Activated B cell treated with CpG ODN at 0.5 μM for 24 hours (primary cell): ENCODE data around the gene DLGAP1. TPM values are rescaled to one million over a fixed set of nuclear protein-coding genes. Genes with fewer than 3 reads are reported as not detected.

Source experiments
- ATAC-seq: fragments of 200-7000 bp; cut with Tn5 transposase; one replicate; pipeline ENCODE4 v1.10.0; 2021; ENCODE audit warnings: low read depth, mild to moderate bottlenecking, moderate library complexity
- CTCF ChIA-PET: fragments of 350-600 bp; sonication (Branson Sonifier 250); formaldehyde crosslinking; loops from one replicate; lab custom pipeline; 2021; ENCODE audit warnings: antibody characterized with exemption; lab: Charles Lee
- POLR2A ChIA-PET: fragments of 350-600 bp; sonication (Branson Sonifier 250); formaldehyde crosslinking; loops from one replicate; lab custom pipeline; 2021; ENCODE audit warnings: antibody characterized with exemption; lab: Charles Lee
- DNase-seq: peaks from one replicate; pipeline ENCODE4 v3.0.0; 2022
- H3K27ac Mint-ChIP-seq: one replicate; pipeline ENCODE4 v1.8.0; 2020; ENCODE audit warnings: mixed read lengths
- H3K27me3 Mint-ChIP-seq: one replicate; pipeline ENCODE4 v1.8.0; 2021; ENCODE audit warnings: mixed read lengths
- H3K36me3 Mint-ChIP-seq: one replicate; pipeline ENCODE4 v1.8.0; 2021; ENCODE audit warnings: low read depth, mixed read lengths
- H3K4me1 Mint-ChIP-seq: one replicate; pipeline ENCODE4 v1.8.0; 2021; ENCODE audit warnings: mixed read lengths
- H3K4me3 Mint-ChIP-seq: one replicate; pipeline ENCODE4 v1.8.0; 2020; ENCODE audit warnings: mild to moderate bottlenecking, mixed read lengths
- H3K9me3 Mint-ChIP-seq: one replicate; pipeline ENCODE4 v1.8.0; 2020; ENCODE audit warnings: mixed read lengths
- intact Hi-C: fragments of 100-400 bp; cut with micrococcal nuclease; formaldehyde crosslinking; loops from one replicate; pipeline ENCODE4 v1.15.1; 2024
- total RNA-seq: library from RNA; stranded (reverse); gene quantifications from 2 replicates; pipeline ENCODE4 v1.2.3, GENCODE V29; 2022
- TF ChIP-seq, protein P1 (sequence below): fragments of 200-600 bp; IDR thresholded peaks from one replicate; pipeline ENCODE4 v1.8.0; 2022; ENCODE audit warnings: antibody characterized with exemption, mild to moderate bottlenecking

DLGAP1 gene
- total RNA-seq, 1 donor from 2014 or later: 0.18 TPM

DNA sequence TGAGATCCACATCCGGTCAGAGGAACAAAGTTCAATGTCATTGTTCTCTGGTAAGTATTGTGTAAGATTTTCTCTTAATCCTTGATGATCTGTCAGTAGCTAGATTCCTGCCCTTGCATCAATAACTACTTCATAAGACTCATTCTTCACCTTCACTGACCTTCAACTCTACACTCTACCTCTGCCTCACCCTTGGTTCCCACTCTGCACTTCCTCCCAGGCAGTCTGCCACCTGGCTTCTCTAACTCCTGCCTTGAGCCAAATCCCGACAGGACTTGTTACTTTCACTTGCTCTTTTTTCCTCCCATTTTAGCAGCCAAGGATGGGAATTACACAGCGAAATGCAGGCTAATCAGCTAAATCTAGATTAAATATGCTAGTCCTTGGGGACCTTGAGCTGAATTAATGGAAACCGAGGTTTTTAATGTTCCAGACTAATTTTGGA, 190.7 kb downstream of the DLGAP1 start:
- H3K4me3 Mint-ChIP-seq: no peak overlapping the region
- intact Hi-C loops: no loop called here
- no peaks in the 10 kb centered on the region for H3K4me1 Mint-ChIP-seq
- ChIA-PET CTCF (no interaction called here), POLR2A (no interaction called here)
- H3K27me3 Mint-ChIP-seq: no peaks in the 10 kb centered on the region
- peaks cover 6% of the 10 kb centered on the region for H3K9me3 Mint-ChIP-seq
- ATAC-seq (no peak), DNase-seq (no peak)
- no peaks in the 10 kb centered on the region for H3K36me3 Mint-ChIP-seq
- TF ChIP-seq, protein P1, sequence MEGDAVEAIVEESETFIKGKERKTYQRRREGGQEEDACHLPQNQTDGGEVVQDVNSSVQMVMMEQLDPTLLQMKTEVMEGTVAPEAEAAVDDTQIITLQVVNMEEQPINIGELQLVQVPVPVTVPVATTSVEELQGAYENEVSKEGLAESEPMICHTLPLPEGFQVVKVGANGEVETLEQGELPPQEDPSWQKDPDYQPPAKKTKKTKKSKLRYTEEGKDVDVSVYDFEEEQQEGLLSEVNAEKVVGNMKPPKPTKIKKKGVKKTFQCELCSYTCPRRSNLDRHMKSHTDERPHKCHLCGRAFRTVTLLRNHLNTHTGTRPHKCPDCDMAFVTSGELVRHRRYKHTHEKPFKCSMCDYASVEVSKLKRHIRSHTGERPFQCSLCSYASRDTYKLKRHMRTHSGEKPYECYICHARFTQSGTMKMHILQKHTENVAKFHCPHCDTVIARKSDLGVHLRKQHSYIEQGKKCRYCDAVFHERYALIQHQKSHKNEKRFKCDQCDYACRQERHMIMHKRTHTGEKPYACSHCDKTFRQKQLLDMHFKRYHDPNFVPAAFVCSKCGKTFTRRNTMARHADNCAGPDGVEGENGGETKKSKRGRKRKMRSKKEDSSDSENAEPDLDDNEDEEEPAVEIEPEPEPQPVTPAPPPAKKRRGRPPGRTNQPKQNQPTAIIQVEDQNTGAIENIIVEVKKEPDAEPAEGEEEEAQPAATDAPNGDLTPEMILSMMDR: no peak
- no peak overlapping the region for H3K27ac Mint-ChIP-seq

DNA sequence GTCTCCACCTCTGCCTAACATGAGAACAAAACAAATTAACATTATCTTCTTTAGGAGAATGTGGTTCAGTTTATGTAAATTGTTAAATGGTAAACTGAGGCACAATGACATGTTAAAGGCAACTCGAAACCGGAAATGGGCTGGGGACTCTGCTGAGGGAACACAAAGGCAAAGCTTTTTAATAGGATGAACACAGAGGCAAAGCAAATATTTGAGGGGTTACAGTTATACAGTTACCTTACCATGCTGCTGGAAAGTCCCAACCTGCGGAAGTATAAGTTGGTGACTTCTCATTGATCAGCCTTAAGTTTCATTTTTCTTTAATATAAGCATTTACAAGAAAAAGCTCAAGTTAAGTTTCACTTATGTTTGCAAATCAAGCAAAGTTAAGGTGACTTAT, 195.0 kb downstream of the DLGAP1 start:
- Mint-ChIP-seq H3K9me3 (peaks cover 2% of the 10 kb centered on the region), H3K4me1 (no peaks in the 10 kb centered on the region), H3K27me3 (no peaks in the 10 kb centered on the region), H3K4me3 (no peak overlapping the region), H3K36me3 (no peaks in the 10 kb centered on the region), H3K27ac (no peak overlapping the region)
- intact Hi-C loops: no loop called here
- TF ChIP-seq, protein P1: no peak
- ChIA-PET POLR2A (interaction anchor here (0.5 kb wide), 1 partner anchor 42 kb away, joined by 3 read pairs; no protein-coding TSS in a partner anchor), CTCF (no interaction called here)
- DNase-seq: no peak
- ATAC-seq: no peak

DNA sequence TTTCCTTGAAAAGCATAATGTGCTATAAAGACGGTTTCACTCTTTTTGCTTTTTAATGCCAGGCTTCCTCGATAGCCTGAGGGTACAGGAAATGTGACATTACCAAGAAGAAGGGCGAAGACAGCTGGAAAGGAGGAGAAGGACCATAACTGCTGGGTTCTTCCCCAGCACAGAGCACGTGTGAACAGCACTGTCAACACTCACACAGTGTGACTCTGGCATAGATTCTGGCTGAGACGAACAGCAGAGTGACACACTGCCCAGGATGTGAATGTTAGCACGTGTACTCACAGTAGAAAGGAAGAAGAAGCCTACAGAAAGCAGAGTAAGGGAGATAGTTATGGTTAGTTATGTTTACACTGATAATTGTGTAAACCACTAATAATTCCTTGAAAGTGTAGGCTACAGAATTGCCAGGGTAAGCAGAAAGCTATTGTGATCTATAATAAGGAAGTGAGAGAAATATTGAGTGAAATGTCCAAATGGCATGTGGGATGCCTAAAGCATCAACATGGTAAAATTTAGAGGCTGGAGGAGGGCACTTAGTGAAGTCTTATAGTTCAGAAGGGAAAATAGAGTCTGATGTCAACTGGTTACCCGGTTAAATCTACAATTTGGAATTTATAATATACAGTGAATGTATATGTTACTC, 198.2 kb downstream of the DLGAP1 start:
- Mint-ChIP-seq H3K27me3 (no peaks in the 10 kb centered on the region), H3K36me3 (no peaks in the 10 kb centered on the region), H3K4me3 (no peak overlapping the region), H3K9me3 (peaks cover 2% of the 10 kb centered on the region), H3K4me1 (no peaks in the 10 kb centered on the region), H3K27ac (no peak overlapping the region)
- TF ChIP-seq, protein P1: no peak
- intact Hi-C loops: no loop called here
- ChIA-PET CTCF (no interaction called here), POLR2A (no interaction called here)
- no peak for ATAC-seq
- DNase-seq: no peak

DNA sequence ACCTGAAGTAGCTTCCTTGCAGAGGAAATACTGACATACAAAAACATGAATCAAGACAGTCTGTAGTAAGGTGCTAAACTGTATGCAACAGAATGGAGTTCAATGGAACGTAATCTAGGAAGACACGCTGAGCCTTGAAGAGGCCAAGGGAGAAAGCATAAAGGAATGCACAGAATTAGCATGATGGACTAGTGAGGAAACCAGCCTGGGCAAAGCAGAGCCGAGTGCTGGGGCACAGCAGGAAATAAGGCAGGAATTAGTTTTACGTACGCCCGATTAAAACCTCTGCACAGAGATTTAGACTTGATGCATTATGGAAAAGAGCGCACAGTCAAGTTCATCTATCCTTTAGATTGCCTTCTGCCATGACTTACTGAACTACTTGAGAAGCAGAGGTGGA, 200.3 kb downstream of the DLGAP1 start:
- Mint-ChIP-seq H3K9me3 (no peaks in the 10 kb centered on the region), H3K4me1 (no peaks in the 10 kb centered on the region), H3K27me3 (no peaks in the 10 kb centered on the region), H3K27ac (no peak overlapping the region), H3K4me3 (no peak overlapping the region), H3K36me3 (no peaks in the 10 kb centered on the region)
- ChIA-PET CTCF (no interaction called here), POLR2A (no interaction called here)
- no peak for DNase-seq
- TF ChIP-seq, protein P1: no peak
- ATAC-seq: no peak
- intact Hi-C loops: no loop called here

DNA sequence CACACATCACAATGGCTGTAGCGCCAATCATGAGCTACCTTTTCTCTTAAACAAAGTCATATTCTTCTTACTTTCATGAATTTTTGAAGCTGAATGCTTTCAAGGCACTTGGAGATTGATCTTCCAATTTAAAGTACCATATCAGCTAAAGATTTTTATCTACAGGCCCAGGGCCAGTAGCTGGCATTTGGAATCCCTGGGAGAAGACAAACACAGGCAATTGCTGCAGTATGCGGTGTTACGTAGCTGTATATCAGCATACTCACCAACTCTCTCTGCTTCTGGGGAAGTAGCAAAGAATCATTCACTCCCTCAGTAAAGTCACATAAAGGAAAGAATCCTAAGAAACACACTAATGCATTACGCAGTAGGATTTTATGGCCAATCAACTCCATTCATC, 202.3 kb downstream of the DLGAP1 start:
- Mint-ChIP-seq H3K4me3 (no peak overlapping the region), H3K27me3 (no peaks in the 10 kb centered on the region), H3K36me3 (no peaks in the 10 kb centered on the region), H3K4me1 (no peaks in the 10 kb centered on the region), H3K27ac (no peak overlapping the region), H3K9me3 (peaks cover 4% of the 10 kb centered on the region)
- ChIA-PET POLR2A (no interaction called here), CTCF (no interaction called here)
- DNase-seq (no peak), ATAC-seq (no peak)
- TF ChIP-seq, protein P1: no peak
- intact Hi-C loops: no loop called here
